ENCODE data around the gene BCR. TPM values are rescaled to one million over a fixed set of nuclear protein-coding genes. Genes with fewer than 3 reads are reported as not detected.

Gene BCR
- total RNA-seq, 2 donors from 2014 or later = 102 to 172 TPM

- peak overlapping the region; percentile 83 for H3K27ac Mint-ChIP-seq
- H3K9me3 Mint-ChIP-seq = peaks cover 3% of the 10 kb centered on the region
- Histone ChIP-seq H3K27me3 (ENCODE audit: control insufficient read depth, insufficient read depth, low read length, poor library complexity, severe bottlenecking) (no peaks in the 10 kb centered on the region), H3K4me1 (ENCODE audit: control insufficient read depth, insufficient read depth, low read length) (peaks cover 42% of the 10 kb centered on the region), H3K9me3 (ENCODE audit: control insufficient read depth, low read length) (peaks cover 7% of the 10 kb centered on the region), H3K27ac (ENCODE audit: low read depth, low read length) (peak overlapping the region; percentile 85), H3K9ac (ENCODE audit: extremely low read depth, low read length, poor library complexity, severe bottlenecking) (peak overlapping the region; percentile 39), H3K4me3 (ENCODE audit: low read length) (peak overlapping the region; percentile 50), H3K36me3 (ENCODE audit: control insufficient read depth, insufficient read depth, low read length) (peaks cover 17% of the 10 kb centered on the region)
- no peak for DNase-seq
- no peaks in the 10 kb centered on the region for H3K27me3 Mint-ChIP-seq (ENCODE audit: insufficient read depth)
- peak overlapping the region; percentile 45 for H3K4me3 Mint-ChIP-seq
- H3K36me3 Mint-ChIP-seq (ENCODE audit: low read depth) = peaks cover 23% of the 10 kb centered on the region
- WGBS, 2 experiments (ENCODE audit: insufficient coverage in 1 of 2, insufficient read length in 1 of 2) = 77 to 86% methylated on average over 8 to 14 of the region's 14 CpGs
- H3K4me1 Mint-ChIP-seq = peaks cover 63% of the 10 kb centered on the region
- TF ChIP-seq CTCF (conservative IDR thresholded peaks at IDR 0.05) = no peak
Measured at GRCh38 chr22:23236440-23237184, 56.3 kb downstream of the BCR start.

- Mint-ChIP-seq H3K4me3 (peak overlapping the region; percentile 45), H3K27ac (peak overlapping the region; percentile 80)
Measured at GRCh38 chr22:23237201-23237798, 57.0 kb downstream of the BCR start.

GRCh38 chr22:23237841-23238240, 57.5 kb downstream of the BCR start:
- Histone ChIP-seq H3K9ac (ENCODE audit: extremely low read depth, low read length, poor library complexity, severe bottlenecking) (peak overlapping the region; percentile 34), H3K9me3 (ENCODE audit: control insufficient read depth, low read length) (peaks cover 7% of the 10 kb centered on the region), H3K27me3 (ENCODE audit: control insufficient read depth, insufficient read depth, low read length, poor library complexity, severe bottlenecking) (no peaks in the 10 kb centered on the region), H3K4me1 (ENCODE audit: control insufficient read depth, insufficient read depth, low read length) (peaks cover 36% of the 10 kb centered on the region), H3K36me3 (ENCODE audit: control insufficient read depth, insufficient read depth, low read length) (peaks cover 17% of the 10 kb centered on the region), H3K4me3 (ENCODE audit: low read length) (peak overlapping the region; percentile 74), H3K27ac (ENCODE audit: low read depth, low read length) (peak overlapping the region; percentile 85)
- no peak for DNase-seq
- peak overlapping the region; percentile 45 for H3K4me3 Mint-ChIP-seq
- peaks cover 3% of the 10 kb centered on the region for H3K9me3 Mint-ChIP-seq
- peaks cover 65% of the 10 kb centered on the region for H3K4me1 Mint-ChIP-seq
- 90 to 92% methylated on average over 5 to 10 of the region's 10 CpGs for WGBS, 2 experiments (ENCODE audit: insufficient coverage in 1 of 2, insufficient read length in 1 of 2)
- no peaks in the 10 kb centered on the region for H3K27me3 Mint-ChIP-seq (ENCODE audit: insufficient read depth)
- H3K27ac Mint-ChIP-seq = peak overlapping the region; percentile 80
- no peak for TF ChIP-seq CTCF (conservative IDR thresholded peaks at IDR 0.05)
- peaks cover 23% of the 10 kb centered on the region for H3K36me3 Mint-ChIP-seq (ENCODE audit: low read depth)

More at GRCh38 chr22:23237201-23237798, 57.0 kb downstream of the BCR start:
- Histone ChIP-seq H3K4me3 (ENCODE audit: low read length) (peak overlapping the region; percentile 74), H3K36me3 (ENCODE audit: control insufficient read depth, insufficient read depth, low read length) (peaks cover 17% of the 10 kb centered on the region), H3K9me3 (ENCODE audit: control insufficient read depth, low read length) (peaks cover 7% of the 10 kb centered on the region), H3K4me1 (ENCODE audit: control insufficient read depth, insufficient read depth, low read length) (peaks cover 41% of the 10 kb centered on the region), H3K27ac (ENCODE audit: low read depth, low read length) (peak overlapping the region; percentile 85), H3K27me3 (ENCODE audit: control insufficient read depth, insufficient read depth, low read length, poor library complexity, severe bottlenecking) (no peaks in the 10 kb centered on the region), H3K9ac (ENCODE audit: extremely low read depth, low read length, poor library complexity, severe bottlenecking) (peak overlapping the region; percentile 39)
- 36 to 38% methylated on average over 9 to 16 of the region's 16 CpGs for WGBS, 2 experiments (ENCODE audit: insufficient coverage in 1 of 2, insufficient read length in 1 of 2)
- Mint-ChIP-seq H3K9me3 (peaks cover 3% of the 10 kb centered on the region), H3K27me3 (ENCODE audit: insufficient read depth) (no peaks in the 10 kb centered on the region), H3K36me3 (ENCODE audit: low read depth) (peaks cover 23% of the 10 kb centered on the region), H3K4me1 (peaks cover 65% of the 10 kb centered on the region)
- no peak for TF ChIP-seq CTCF (conservative IDR thresholded peaks at IDR 0.05)
- peak; percentile 99 for DNase-seq
